Upper lobe of left lung (tissue), 6 donors: Measurements from ENCODE around the gene P2RX7. TPM values are rescaled to one million over a fixed set of nuclear protein-coding genes. Genes with fewer than 3 reads are reported as not detected.

Source experiments
- ATAC-seq, 2 donors: fragments of 200-7000 bp; cut with Tn5 transposase; one replicate each; pipeline ENCODE4 v1.9.1; 2022; ENCODE audit warnings: mild to moderate bottlenecking in 2 of 2, moderate library complexity in 2 of 2; ENCODE audit not compliant: low FRiP score in 2 of 2
- DNase-seq, 2 donors: peaks; one replicate each; pipeline ENCODE4 v3.0.0-alpha.2; 2019 to 2020
- H3K27ac ChIP-seq, 4 donors: fragments of 200-600 bp; sonication (generic); one replicate each; pipeline ENCODE4 v1.5.1; 2016 to 2019
- H3K27me3 ChIP-seq, 4 donors: fragments of 200-600 bp; sonication (generic); one replicate each; pipeline ENCODE4 v1.5.1; 2017 to 2019
- H3K36me3 ChIP-seq, 4 donors: fragments of 200-600 bp; sonication (generic); one replicate each; pipeline ENCODE4 v1.5.1; 2016 to 2019
- H3K4me1 ChIP-seq, 4 donors: fragments of 200-600 bp; sonication (generic); one replicate each; pipeline ENCODE4 v1.5.1; 2018 to 2019
- H3K4me3 ChIP-seq, 4 donors: fragments of 200-600 bp; sonication (generic); one replicate each; pipeline ENCODE4 v1.5.1; 2017 to 2019; ENCODE audit warnings: mild to moderate bottlenecking in 2 of 4, moderate library complexity in 1 of 4
- H3K9me3 ChIP-seq, 4 donors: fragments of 200-600 bp; sonication (generic); one replicate each; pipeline ENCODE4 v1.5.1; 2018 to 2019
- EP300 ChIP-seq, 4 donors: sonication (generic); formaldehyde crosslinking; IDR thresholded peaks; one replicate each; pipeline ENCODE4 v1.5.1; 2017; ENCODE audit warnings: antibody characterized with exemption in 4 of 4, control low read depth in 2 of 4
- POLR2A ChIP-seq, 4 donors: fragments of 450-650 bp; IDR thresholded peaks; one replicate each; pipeline ENCODE4 v1.5.1; 2016 to 2017; ENCODE audit warnings: antibody characterized with exemption in 4 of 4, mild to moderate bottlenecking in 2 of 4
- POLR2AphosphoS5 ChIP-seq, 2 donors: sonication (generic); formaldehyde crosslinking; IDR thresholded peaks; one replicate each; pipeline ENCODE4 v1.5.1; 2017; ENCODE audit warnings: antibody characterized with exemption in 2 of 2
- WGBS, 2 donors: methylation state at CpG; one replicate each; pipeline ENCODE4 v1.1.5; 2017 to 2018; 5-methylcytosine and 5-hydroxymethylcytosine counted together
- total RNA-seq, 6 donors: library from RNA; depleted of rRNA in 4 of 6; stranded (reverse); fragments of >200 nt in 4 of 6; gene quantifications; one replicate each; pipeline versions ENCODE4 v1.1.0 to v1.2.1, GENCODE V29; 2016 to 2021
- TF ChIP-seq, protein P1 (sequence below), 6 experiments: fragments of 450-650 bp in 4 of 6; fragments of 200-600 bp in 2 of 6; sonication (generic) in 2 of 6; IDR thresholded peaks; one replicate each; pipeline ENCODE4 v1.5.1; 2016 to 2019; ENCODE audit warnings: antibody characterized with exemption in 6 of 6
- donor health status: DM: no; HTN: no; CAD: no; lungs with moderate emphysema.
- donor health status: DM: no; HTN: yes; CAD: no; lungs with severe emphysema.

P2RX7 gene
- total RNA-seq, 6 donors from 2014 or later = 8.2 to 37.1 (median 15.4) TPM

DNA sequence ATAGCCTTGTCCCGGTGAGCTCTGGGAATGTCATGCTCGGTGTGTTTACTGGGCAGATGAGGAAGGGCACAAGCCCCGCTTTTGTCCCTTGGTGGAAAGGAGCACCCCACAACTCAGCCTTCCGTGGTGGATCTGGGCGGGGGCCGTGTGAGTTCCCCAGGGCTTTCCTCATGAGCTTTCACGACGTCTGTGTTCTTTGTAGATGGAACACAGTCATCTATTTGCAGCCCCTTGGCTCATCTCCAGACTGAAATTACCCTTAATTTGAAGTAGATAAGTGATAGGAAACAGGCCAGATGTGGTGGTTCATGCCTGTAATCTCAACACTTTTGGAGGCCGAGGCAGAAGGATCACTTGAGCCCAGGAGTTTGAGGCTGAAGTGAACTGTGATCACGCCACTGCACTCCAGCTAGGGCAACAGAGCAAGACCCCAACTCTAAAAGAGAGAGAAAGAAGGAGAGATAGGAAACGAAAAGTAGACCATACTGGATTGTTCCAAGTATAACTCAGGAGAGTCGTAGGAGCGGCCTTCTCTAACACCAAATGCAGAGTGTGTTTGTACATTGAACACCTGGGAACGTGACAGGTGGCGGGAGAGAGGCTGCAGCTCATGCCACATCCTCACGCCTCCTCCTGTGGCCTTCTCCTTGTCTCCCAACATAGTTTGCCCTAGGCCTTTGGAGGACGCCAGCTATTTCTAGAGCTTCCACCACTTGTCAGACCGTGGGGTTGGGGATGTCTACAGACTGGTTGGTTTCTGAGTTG lies 86.1 kb downstream of the P2RX7 start:
- no peak overlapping the region for H3K27ac ChIP-seq
- TF ChIP-seq, protein P1, sequence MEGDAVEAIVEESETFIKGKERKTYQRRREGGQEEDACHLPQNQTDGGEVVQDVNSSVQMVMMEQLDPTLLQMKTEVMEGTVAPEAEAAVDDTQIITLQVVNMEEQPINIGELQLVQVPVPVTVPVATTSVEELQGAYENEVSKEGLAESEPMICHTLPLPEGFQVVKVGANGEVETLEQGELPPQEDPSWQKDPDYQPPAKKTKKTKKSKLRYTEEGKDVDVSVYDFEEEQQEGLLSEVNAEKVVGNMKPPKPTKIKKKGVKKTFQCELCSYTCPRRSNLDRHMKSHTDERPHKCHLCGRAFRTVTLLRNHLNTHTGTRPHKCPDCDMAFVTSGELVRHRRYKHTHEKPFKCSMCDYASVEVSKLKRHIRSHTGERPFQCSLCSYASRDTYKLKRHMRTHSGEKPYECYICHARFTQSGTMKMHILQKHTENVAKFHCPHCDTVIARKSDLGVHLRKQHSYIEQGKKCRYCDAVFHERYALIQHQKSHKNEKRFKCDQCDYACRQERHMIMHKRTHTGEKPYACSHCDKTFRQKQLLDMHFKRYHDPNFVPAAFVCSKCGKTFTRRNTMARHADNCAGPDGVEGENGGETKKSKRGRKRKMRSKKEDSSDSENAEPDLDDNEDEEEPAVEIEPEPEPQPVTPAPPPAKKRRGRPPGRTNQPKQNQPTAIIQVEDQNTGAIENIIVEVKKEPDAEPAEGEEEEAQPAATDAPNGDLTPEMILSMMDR (IDR thresholded peaks at IDR 0.05) = no peak
- TF ChIP-seq EP300 (IDR thresholded peaks at IDR 0.05) = no peak
- TF ChIP-seq POLR2AphosphoS5 (IDR thresholded peaks at IDR 0.05) = no peak
- TF ChIP-seq POLR2A (IDR thresholded peaks at IDR 0.05) = no peak
- ATAC-seq (no peak), DNase-seq (no peak)
- peaks cover 0 to 58% (median 18%) of the 10 kb centered on the region in 4 donors for H3K36me3 ChIP-seq
- H3K27me3 ChIP-seq = no peaks in the 10 kb centered on the region
- 92 to 93% methylated on average over 16 to 18 of the region's 18 CpGs for WGBS, 2 donors
- H3K4me1 ChIP-seq = peaks cover 11 to 17% (median 16%) of the 10 kb centered on the region in 4 donors
- H3K9me3 ChIP-seq = no peaks in the 10 kb centered on the region
- no peak overlapping the region for H3K4me3 ChIP-seq

DNA sequence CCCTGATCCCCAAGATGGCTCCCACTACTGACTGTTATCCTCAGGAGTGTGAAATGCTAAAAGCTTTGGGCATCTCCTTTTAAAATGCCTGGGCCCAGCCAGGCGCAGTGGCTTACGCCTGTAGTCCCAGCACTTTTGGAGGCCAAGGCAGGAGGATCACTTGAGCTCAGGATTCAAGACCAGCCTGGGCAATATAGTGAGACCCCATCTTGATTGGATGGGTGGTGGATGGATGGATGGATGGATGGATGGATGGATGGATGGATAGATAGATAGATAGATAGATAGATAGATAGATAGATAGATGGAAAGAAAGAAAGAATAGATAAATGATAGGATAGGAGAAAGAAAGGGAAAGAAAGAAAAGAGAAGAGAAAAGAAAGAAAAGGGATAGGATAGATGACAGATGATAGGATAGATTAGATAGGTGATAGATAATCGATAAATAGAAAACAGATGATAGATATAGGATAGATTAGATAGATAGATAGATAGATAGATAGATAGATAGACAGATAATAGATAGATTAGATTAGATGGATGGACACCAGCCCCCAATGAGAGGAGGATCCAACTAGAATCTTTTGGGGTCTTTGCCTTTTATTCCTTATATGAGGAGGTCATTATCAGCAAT lies 86.8 kb downstream of the P2RX7 start:
- Histone ChIP-seq H3K4me1 (peaks cover 10 to 13% (median 11%) of the 10 kb centered on the region in 4 donors), H3K27ac (no peak overlapping the region), H3K9me3 (no peaks in the 10 kb centered on the region), H3K4me3 (no peak overlapping the region), H3K27me3 (no peaks in the 10 kb centered on the region), H3K36me3 (peaks cover 0 to 61% (median 21%) of the 10 kb centered on the region in 4 donors)
- 98 to 100% methylated on average over 3 of the region's 3 CpGs for whole genome bisulfite sequencing, 2 donors
- DNase-seq (no peak), ATAC-seq (no peak)
- TF ChIP-seq EP300 (IDR thresholded peaks at IDR 0.05) (no peak), POLR2AphosphoS5 (IDR thresholded peaks at IDR 0.05) (no peak), POLR2A (IDR thresholded peaks at IDR 0.05) (no peak)
- TF ChIP-seq, protein P1 (IDR thresholded peaks at IDR 0.05) = no peak

DNA sequence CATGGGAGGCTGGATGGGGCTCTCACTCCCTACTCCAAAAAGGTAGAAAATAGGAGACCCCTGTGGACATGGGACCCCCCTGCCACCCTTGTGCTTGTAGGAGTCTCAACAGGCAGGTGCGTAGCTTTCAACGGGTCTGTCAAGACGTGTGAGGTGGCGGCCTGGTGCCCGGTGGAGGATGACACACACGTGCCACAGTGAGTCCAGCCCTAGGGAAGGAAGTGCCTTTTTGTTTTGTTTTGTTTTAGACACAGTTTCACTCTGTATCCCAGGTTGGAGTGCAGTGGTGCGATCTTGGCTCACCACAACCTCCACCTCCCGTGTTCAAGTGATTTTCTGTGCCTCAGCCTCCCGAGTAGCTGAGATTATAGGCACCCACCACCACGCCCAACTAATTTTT lies 90.2 kb downstream of the P2RX7 start:
- WGBS, 2 donors = 85 to 86% methylated on average over 10 of the region's 10 CpGs
- H3K36me3 ChIP-seq = peaks cover 3 to 58% (median 24%) of the 10 kb centered on the region in 4 donors
- H3K27me3 ChIP-seq = no peaks in the 10 kb centered on the region
- H3K4me1 ChIP-seq = peaks cover 0 to 5% (median 2%) of the 10 kb centered on the region in 4 donors
- H3K4me3 ChIP-seq = no peak overlapping the region
- ATAC-seq = no peak
- TF ChIP-seq POLR2AphosphoS5 (IDR thresholded peaks at IDR 0.05) = no peak
- TF ChIP-seq EP300 (IDR thresholded peaks at IDR 0.05) = no peak
- no peaks in the 10 kb centered on the region for H3K9me3 ChIP-seq
- DNase-seq = no peak
- peak overlapping the region in 1 of 4 donors; percentile 46 for H3K27ac ChIP-seq

DNA sequence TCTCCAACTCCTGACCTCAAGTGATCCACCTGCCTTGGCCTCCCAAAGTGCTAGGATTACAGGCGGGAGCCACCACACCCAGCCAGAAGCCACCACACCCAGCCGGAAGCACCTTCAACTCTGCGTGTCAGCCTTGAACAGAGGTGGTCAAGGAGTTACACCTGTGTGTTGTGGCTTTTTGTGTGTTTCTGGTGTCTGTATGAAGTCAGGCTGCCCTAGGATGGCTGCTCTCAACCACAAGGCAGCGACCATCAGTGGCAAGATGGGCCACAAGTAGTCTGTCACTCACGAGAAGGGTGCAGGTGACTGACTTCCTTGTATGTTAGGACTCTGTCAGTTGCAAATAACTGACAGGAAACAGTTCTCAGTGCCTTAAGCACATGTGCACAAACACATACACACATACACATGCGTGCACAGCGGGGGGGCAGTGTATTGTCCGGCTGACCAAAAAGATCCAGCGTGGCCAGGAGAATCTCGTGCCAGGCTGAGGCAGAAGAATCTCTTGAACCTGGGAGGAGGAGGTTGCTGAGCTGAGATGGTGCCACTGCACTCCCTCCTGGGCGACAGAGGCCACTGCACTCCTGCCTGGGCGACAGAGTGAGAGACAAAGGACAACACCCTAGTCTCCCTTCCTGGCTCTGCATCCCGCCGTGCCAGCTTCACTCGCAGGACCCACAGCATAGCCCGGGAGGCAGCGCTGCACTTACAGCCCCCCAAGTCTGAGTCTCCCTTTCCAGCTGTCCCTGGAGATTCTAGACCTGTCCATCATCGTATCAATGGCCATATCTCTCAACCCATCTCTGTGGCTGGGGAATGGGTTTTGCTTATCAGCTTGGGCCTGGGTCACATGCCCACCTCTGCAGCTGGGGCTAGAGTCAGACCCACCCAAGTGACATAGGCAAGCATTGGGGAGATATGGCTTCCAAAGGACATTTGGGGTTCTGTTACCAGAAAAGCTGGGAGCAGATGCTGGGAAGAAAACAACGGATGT lies 90.9 kb downstream of the P2RX7 start:
- Histone ChIP-seq H3K27ac (peak overlapping the region in 1 of 4 donors; percentile 46), H3K9me3 (no peaks in the 10 kb centered on the region), H3K4me1 (peaks cover 0 to 5% (median 2%) of the 10 kb centered on the region in 4 donors), H3K4me3 (no peak overlapping the region), H3K27me3 (no peaks in the 10 kb centered on the region), H3K36me3 (peaks cover 3 to 52% (median 26%) of the 10 kb centered on the region in 4 donors)
- TF ChIP-seq, protein P1 (IDR thresholded peaks at IDR 0.05) = peak in 2 of 6 experiments; percentile 11 to 17
- TF ChIP-seq POLR2AphosphoS5 (IDR thresholded peaks at IDR 0.05) (no peak), POLR2A (IDR thresholded peaks at IDR 0.05) (no peak)
- DNase-seq = no peak
- ATAC-seq = no peak
- 68 to 87% methylated on average over 15 to 19 of the region's 19 CpGs for WGBS, 2 donors
